Esophagus muscularis mucosa (tissue), 4 donors: ENCODE results near the gene STK33. TPM values are rescaled to one million over a fixed set of nuclear protein-coding genes. Genes with fewer than 3 reads are reported as not detected.

Source experiments
- DNase-seq: peaks from one replicate; pipeline ENCODE4 v3.0.0-alpha.2; 2017; ENCODE audit errors: extremely low spot score
- H3K27ac ChIP-seq, 4 donors: fragments of 200-600 bp; sonication (generic); replicated peaks in 1 of 4; 1 replicate in 3 of 4; 2 replicates in 1 of 4; pipeline ENCODE4 v1.5.1; 2016 to 2019; ENCODE audit warnings: mild to moderate bottlenecking in 1 of 4
- H3K27me3 ChIP-seq, 4 donors: fragments of 200-600 bp; sonication (generic); one replicate each; pipeline versions ENCODE4 v1.5.1 to v1.6.0; 2016 to 2019
- H3K36me3 ChIP-seq, 4 donors: fragments of 200-600 bp; sonication (generic); one replicate each; pipeline ENCODE4 v1.5.1; 2016 to 2019
- H3K4me1 ChIP-seq, 4 donors: fragments of 200-600 bp; sonication (generic); one replicate each; pipeline ENCODE4 v1.5.1; 2016 to 2019
- H3K4me3 ChIP-seq, 4 donors: fragments of 200-600 bp; sonication (generic); 1 replicate in 2 of 4; 2 replicates in 2 of 4; pipeline ENCODE4 v1.5.1; 2016 to 2019; ENCODE audit warnings: mild to moderate bottlenecking in 4 of 4, moderate library complexity in 1 of 4
- H3K9me3 ChIP-seq, 4 donors: fragments of 200-600 bp; sonication (generic); 1 replicate in 3 of 4; 2 replicates in 1 of 4; pipeline ENCODE4 v1.5.1; 2016 to 2019
- EP300 ChIP-seq: sonication (generic); formaldehyde crosslinking; IDR thresholded peaks from one replicate; pipeline ENCODE4 v1.6.1; 2017; ENCODE audit warnings: antibody characterized with exemption
- POLR2A ChIP-seq: fragments of 450-650 bp; IDR thresholded peaks from one replicate; pipeline ENCODE4 v1.6.1; 2017; ENCODE audit warnings: antibody characterized with exemption, moderate library complexity, mild to moderate bottlenecking, low read depth
- POLR2AphosphoS5 ChIP-seq, 2 donors: sonication (generic); formaldehyde crosslinking; IDR thresholded peaks; one replicate each; pipeline ENCODE4 v1.6.1; 2017; ENCODE audit warnings: antibody characterized with exemption in 2 of 2
- WGBS: methylation state at CpG from one replicate; pipeline ENCODE4 v1.1.5; 2018; 5-methylcytosine and 5-hydroxymethylcytosine counted together
- intact Hi-C: fragments of 100-400 bp; cut with DNase I; formaldehyde crosslinking; loops from one replicate; pipeline ENCODE4 v1.15.1; 2023
- total RNA-seq, 4 donors: library from RNA; depleted of rRNA; stranded (reverse); fragments of >200 nt; gene quantifications; one replicate each; pipeline versions ENCODE4 v1.1.0 to v1.2.1, GENCODE V29; 2016
- TF ChIP-seq, protein P1 (sequence below), 3 experiments: fragments of 200-600 bp in 2 of 3; fragments of 450-650 bp in 1 of 3; sonication (generic) in 2 of 3; IDR thresholded peaks; one replicate each; pipeline ENCODE4 v1.5.1; 2017 to 2019; ENCODE audit warnings: antibody characterized with exemption in 3 of 3, mild to moderate bottlenecking in 2 of 3, moderate library complexity in 1 of 3

Gene STK33
- total RNA-seq, 4 donors from 2014 or later = 12.7 to 29.1 (median 19.8) TPM

DNA sequence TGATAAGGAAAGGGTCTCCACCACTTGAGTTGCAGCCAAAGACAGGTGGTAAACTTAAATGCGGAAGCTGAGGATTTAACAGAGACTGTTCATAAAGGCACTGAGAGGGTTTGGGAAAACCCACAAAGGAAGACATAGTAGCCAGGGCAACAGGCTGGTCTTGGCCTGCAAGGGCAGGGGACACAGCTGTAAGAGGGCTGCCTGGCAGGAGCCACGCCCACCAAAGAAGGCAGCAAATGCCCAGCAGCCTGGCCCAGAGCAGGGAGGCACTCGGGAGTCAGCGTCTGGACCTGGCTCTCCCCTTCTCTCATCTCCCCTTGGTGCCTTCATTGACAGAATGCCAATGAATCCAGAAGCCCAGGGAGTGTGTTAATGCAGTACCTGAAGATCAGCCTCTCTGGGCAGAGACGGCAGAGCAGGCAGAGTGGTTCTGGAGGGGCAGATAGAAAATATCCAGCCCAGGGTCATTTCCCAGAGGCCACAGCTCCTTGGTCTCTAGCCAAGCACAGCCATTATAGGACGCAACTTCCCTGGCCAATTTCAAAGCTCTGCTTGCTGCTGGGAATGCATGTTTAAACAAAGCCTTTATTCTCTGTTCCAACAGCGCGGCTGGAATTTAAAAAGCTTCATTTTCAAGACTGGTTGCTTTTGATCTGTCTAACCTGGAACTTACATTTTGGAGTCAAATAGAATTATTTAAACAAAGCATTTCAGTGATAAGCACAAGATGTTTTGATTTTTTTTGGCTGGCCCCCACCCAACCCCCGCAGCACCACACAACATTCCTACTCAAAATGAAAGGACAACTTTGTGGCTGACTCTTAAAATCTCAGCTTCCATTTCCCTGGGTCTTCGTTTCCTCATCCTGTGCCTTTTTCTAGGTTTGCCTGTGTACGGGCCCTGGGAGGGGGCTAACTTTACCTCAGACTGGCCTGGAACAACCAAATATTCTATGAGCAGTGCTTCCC, 204.7 kb downstream of the STK33 start:
- H3K36me3 ChIP-seq = no peaks in the 10 kb centered on the region
- H3K4me3 ChIP-seq = peak overlapping the region; percentile 28 to 41 (median 36)
- peak overlapping the region; percentile 64 to 80 (median 68) for H3K27ac ChIP-seq
- H3K27me3 ChIP-seq = no peaks in the 10 kb centered on the region
- no peaks in the 10 kb centered on the region for H3K9me3 ChIP-seq
- WGBS = 37% methylated on average over 9 of the region's 11 CpGs
- peak in 1 of 2 donors; percentile 10 for TF ChIP-seq POLR2AphosphoS5 (IDR thresholded peaks at IDR 0.05)
- no peak for TF ChIP-seq POLR2A
- TF ChIP-seq EP300 = no peak
- TF ChIP-seq, protein P1, sequence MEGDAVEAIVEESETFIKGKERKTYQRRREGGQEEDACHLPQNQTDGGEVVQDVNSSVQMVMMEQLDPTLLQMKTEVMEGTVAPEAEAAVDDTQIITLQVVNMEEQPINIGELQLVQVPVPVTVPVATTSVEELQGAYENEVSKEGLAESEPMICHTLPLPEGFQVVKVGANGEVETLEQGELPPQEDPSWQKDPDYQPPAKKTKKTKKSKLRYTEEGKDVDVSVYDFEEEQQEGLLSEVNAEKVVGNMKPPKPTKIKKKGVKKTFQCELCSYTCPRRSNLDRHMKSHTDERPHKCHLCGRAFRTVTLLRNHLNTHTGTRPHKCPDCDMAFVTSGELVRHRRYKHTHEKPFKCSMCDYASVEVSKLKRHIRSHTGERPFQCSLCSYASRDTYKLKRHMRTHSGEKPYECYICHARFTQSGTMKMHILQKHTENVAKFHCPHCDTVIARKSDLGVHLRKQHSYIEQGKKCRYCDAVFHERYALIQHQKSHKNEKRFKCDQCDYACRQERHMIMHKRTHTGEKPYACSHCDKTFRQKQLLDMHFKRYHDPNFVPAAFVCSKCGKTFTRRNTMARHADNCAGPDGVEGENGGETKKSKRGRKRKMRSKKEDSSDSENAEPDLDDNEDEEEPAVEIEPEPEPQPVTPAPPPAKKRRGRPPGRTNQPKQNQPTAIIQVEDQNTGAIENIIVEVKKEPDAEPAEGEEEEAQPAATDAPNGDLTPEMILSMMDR (IDR thresholded peaks at IDR 0.05) = no peak
- no peak for DNase-seq
- intact Hi-C loops = no loop called here
- peaks cover 0 to 18% (median 18%) of the 10 kb centered on the region in 4 donors for H3K4me1 ChIP-seq

DNA sequence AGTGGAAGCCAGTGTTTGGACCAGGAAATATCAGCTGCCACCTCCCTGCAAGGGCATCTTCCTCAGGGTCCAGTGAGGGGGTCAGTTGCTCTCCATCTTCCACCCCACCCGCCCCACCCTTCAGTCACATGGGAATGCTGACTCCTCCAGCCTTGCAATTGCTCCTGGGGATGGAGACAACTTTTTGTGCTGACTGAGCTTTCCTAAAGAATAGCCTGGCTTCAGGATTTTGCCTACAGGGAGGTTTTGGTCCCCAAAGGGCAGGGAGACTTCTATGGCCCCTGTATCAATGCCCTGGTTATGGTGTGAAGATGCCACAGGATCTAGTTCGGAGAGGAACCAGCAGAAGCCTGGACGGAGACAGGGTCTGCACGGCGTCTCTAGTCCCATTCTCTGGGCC, 206.3 kb downstream of the STK33 start:
- Histone ChIP-seq H3K9me3 (no peaks in the 10 kb centered on the region), H3K4me3 (no peak overlapping the region), H3K27me3 (no peaks in the 10 kb centered on the region), H3K4me1 (peaks cover 0 to 18% (median 18%) of the 10 kb centered on the region in 4 donors), H3K36me3 (no peaks in the 10 kb centered on the region), H3K27ac (no peak overlapping the region)
- intact Hi-C loops = no loop called here
- peak; percentile 70 for DNase-seq
- WGBS = 98% methylated on average over 5 of the region's 5 CpGs
- TF ChIP-seq, protein P1 (IDR thresholded peaks at IDR 0.05) = no peak
- no peak for TF ChIP-seq POLR2A
- TF ChIP-seq EP300 = no peak
- TF ChIP-seq POLR2AphosphoS5 (IDR thresholded peaks at IDR 0.05) = no peak

- intact Hi-C loops = no loop called here
- DNase-seq = no peak
- 89% methylated on average over 7 of the region's 7 CpGs for WGBS
- no peak overlapping the region for H3K4me3 ChIP-seq
- no peak for TF ChIP-seq POLR2AphosphoS5 (IDR thresholded peaks at IDR 0.05)
- TF ChIP-seq, protein P1 (IDR thresholded peaks at IDR 0.05) = no peak
- no peak for TF ChIP-seq POLR2A
- TF ChIP-seq EP300 = no peak
- H3K27me3 ChIP-seq = no peaks in the 10 kb centered on the region
- H3K9me3 ChIP-seq = no peaks in the 10 kb centered on the region
- no peaks in the 10 kb centered on the region for H3K36me3 ChIP-seq
- H3K27ac ChIP-seq = no peak overlapping the region
- H3K4me1 ChIP-seq = peaks cover 0 to 18% (median 18%) of the 10 kb centered on the region in 4 donors
Measured at GRCh38 chr11:8387141-8387540, 206.9 kb downstream of the STK33 start.

GRCh38 chr11:8386134-8386864, 207.7 kb downstream of the STK33 start:
- Histone ChIP-seq H3K4me3 (no peak overlapping the region), H3K27ac (no peak overlapping the region), H3K36me3 (no peaks in the 10 kb centered on the region), H3K9me3 (no peaks in the 10 kb centered on the region), H3K27me3 (no peaks in the 10 kb centered on the region), H3K4me1 (peaks cover 0 to 18% (median 18%) of the 10 kb centered on the region in 4 donors)
- TF ChIP-seq, protein P1 (IDR thresholded peaks at IDR 0.05) = no peak
- TF ChIP-seq POLR2AphosphoS5 (IDR thresholded peaks at IDR 0.05) (no peak), EP300 (no peak), POLR2A (no peak)
- intact Hi-C loops = no loop called here
- DNase-seq = peak; percentile 50
- WGBS = 94% methylated on average over 7 of the region's 12 CpGs
